Measurements from ENCODE around the gene SNUPN.
"Not testable (repeated sequence)": the region's sequence is repeated elsewhere in the genome, so short reads cannot be mapped to it uniquely, and the experiment has no call there.

The SNUPN gene

GRCh38 chr15:75573648-75574384, 51.7 kb downstream of the SNUPN start:
- peaks cover 4 to 8% of the 10 kb centered on the region in 2 donors for H3K4me1 ChIP-seq (ENCODE audit: control insufficient read depth in 1 of 2, insufficient read depth in 2 of 2, low read length in 2 of 2)
- no peak overlapping the region for H3K4me3 ChIP-seq (ENCODE audit: low read depth in 1 of 2, low read length in 2 of 2)
- H3K36me3 ChIP-seq (ENCODE audit: control insufficient read depth in 1 of 2, insufficient read depth in 2 of 2, low read length in 2 of 2): no peaks in the 10 kb centered on the region
- no peaks in the 10 kb centered on the region for H3K27me3 ChIP-seq (ENCODE audit: low read depth, low read length)
- H3K9me3 ChIP-seq (ENCODE audit: control insufficient read depth in 1 of 2, low read length in 2 of 2): no peaks in the 10 kb centered on the region
- no peak overlapping the region for H3K27ac ChIP-seq (ENCODE audit: low read length)

- H3K36me3 ChIP-seq (ENCODE audit: control insufficient read depth in 1 of 2, insufficient read depth in 2 of 2, low read length in 2 of 2): no peaks in the 10 kb centered on the region
- H3K4me3 ChIP-seq (ENCODE audit: low read depth in 1 of 2, low read length in 2 of 2): no peak overlapping the region
- no peaks in the 10 kb centered on the region for H3K4me1 ChIP-seq (ENCODE audit: control insufficient read depth in 1 of 2, insufficient read depth in 2 of 2, low read length in 2 of 2)
- H3K27ac ChIP-seq (ENCODE audit: low read length): no peak overlapping the region
- no peaks in the 10 kb centered on the region for H3K9me3 ChIP-seq (ENCODE audit: control insufficient read depth in 1 of 2, low read length in 2 of 2)
- no peaks in the 10 kb centered on the region for H3K27me3 ChIP-seq (ENCODE audit: low read depth, low read length)
These were observed 55.2 kb downstream of the SNUPN start for GRCh38 chr15:75570126-75570845.

- Histone ChIP-seq H3K27ac (ENCODE audit: low read length) (no peak overlapping the region), H3K36me3 (ENCODE audit: control insufficient read depth in 1 of 2, insufficient read depth in 2 of 2, low read length in 2 of 2) (no peaks in the 10 kb centered on the region), H3K9me3 (ENCODE audit: control insufficient read depth in 1 of 2, low read length in 2 of 2) (no peaks in the 10 kb centered on the region), H3K4me1 (ENCODE audit: control insufficient read depth in 1 of 2, insufficient read depth in 2 of 2, low read length in 2 of 2) (no peaks in the 10 kb centered on the region), H3K4me3 (ENCODE audit: low read depth in 1 of 2, low read length in 2 of 2) (no peak overlapping the region), H3K27me3 (ENCODE audit: low read depth, low read length) (no peaks in the 10 kb centered on the region)
These were observed 60.2 kb downstream of the SNUPN start for GRCh38 chr15:75565062-75565970.

- Histone ChIP-seq H3K4me1 (ENCODE audit: control insufficient read depth in 1 of 2, insufficient read depth in 2 of 2, low read length in 2 of 2) (no peaks in the 10 kb centered on the region), H3K36me3 (ENCODE audit: control insufficient read depth in 1 of 2, insufficient read depth in 2 of 2, low read length in 2 of 2) (no peaks in the 10 kb centered on the region), H3K4me3 (ENCODE audit: low read depth in 1 of 2, low read length in 2 of 2) (no peak overlapping the region), H3K9me3 (ENCODE audit: control insufficient read depth in 1 of 2, low read length in 2 of 2) (no peaks in the 10 kb centered on the region), H3K27ac (ENCODE audit: low read length) (no peak overlapping the region), H3K27me3 (ENCODE audit: low read depth, low read length) (no peaks in the 10 kb centered on the region)
These were observed 63.6 kb downstream of the SNUPN start for GRCh38 chr15:75561888-75562287.

GRCh38 chr15:75559360-75559759, 66.2 kb downstream of the SNUPN start:
- H3K27ac ChIP-seq (ENCODE audit: low read length); H3K4me3 ChIP-seq (ENCODE audit: low read depth in 1 of 2, low read length in 2 of 2); H3K27me3 ChIP-seq (ENCODE audit: low read depth, low read length); H3K36me3 ChIP-seq (ENCODE audit: control insufficient read depth in 1 of 2, insufficient read depth in 2 of 2, low read length in 2 of 2); H3K9me3 ChIP-seq (ENCODE audit: control insufficient read depth in 1 of 2, low read length in 2 of 2); H3K4me1 ChIP-seq (ENCODE audit: control insufficient read depth in 1 of 2, insufficient read depth in 2 of 2, low read length in 2 of 2): not testable (repeated sequence)

- H3K27ac ChIP-seq (ENCODE audit: low read length); H3K36me3 ChIP-seq (ENCODE audit: control insufficient read depth in 1 of 2, insufficient read depth in 2 of 2, low read length in 2 of 2); H3K27me3 ChIP-seq (ENCODE audit: low read depth, low read length); H3K4me3 ChIP-seq (ENCODE audit: low read depth in 1 of 2, low read length in 2 of 2); H3K9me3 ChIP-seq (ENCODE audit: control insufficient read depth in 1 of 2, low read length in 2 of 2); H3K4me1 ChIP-seq (ENCODE audit: control insufficient read depth in 1 of 2, insufficient read depth in 2 of 2, low read length in 2 of 2): not testable (repeated sequence)
These were observed 66.6 kb downstream of the SNUPN start for GRCh38 chr15:75558955-75559354.

- Histone ChIP-seq H3K27ac (ENCODE audit: low read length) (no peak overlapping the region), H3K36me3 (ENCODE audit: control insufficient read depth in 1 of 2, insufficient read depth in 2 of 2, low read length in 2 of 2) (no peaks in the 10 kb centered on the region), H3K9me3 (ENCODE audit: control insufficient read depth in 1 of 2, low read length in 2 of 2) (no peaks in the 10 kb centered on the region), H3K27me3 (ENCODE audit: low read depth, low read length) (no peaks in the 10 kb centered on the region), H3K4me1 (ENCODE audit: control insufficient read depth in 1 of 2, insufficient read depth in 2 of 2, low read length in 2 of 2) (peaks cover 0 to 5% of the 10 kb centered on the region in 2 donors), H3K4me3 (ENCODE audit: low read depth in 1 of 2, low read length in 2 of 2) (no peak overlapping the region)
These were observed 70.8 kb downstream of the SNUPN start for GRCh38 chr15:75554717-75555116.

- peaks cover 0 to 5% of the 10 kb centered on the region in 2 donors for H3K4me1 ChIP-seq (ENCODE audit: control insufficient read depth in 1 of 2, insufficient read depth in 2 of 2, low read length in 2 of 2)
- H3K27ac ChIP-seq (ENCODE audit: low read length): no peak overlapping the region
- no peaks in the 10 kb centered on the region for H3K36me3 ChIP-seq (ENCODE audit: control insufficient read depth in 1 of 2, insufficient read depth in 2 of 2, low read length in 2 of 2)
- no peak overlapping the region for H3K4me3 ChIP-seq (ENCODE audit: low read depth in 1 of 2, low read length in 2 of 2)
- no peaks in the 10 kb centered on the region for H3K27me3 ChIP-seq (ENCODE audit: low read depth, low read length)
- H3K9me3 ChIP-seq (ENCODE audit: control insufficient read depth in 1 of 2, low read length in 2 of 2): no peaks in the 10 kb centered on the region
These were observed 71.9 kb downstream of the SNUPN start for GRCh38 chr15:75553659-75554058.

GRCh38 chr15:75551091-75551490, 74.4 kb downstream of the SNUPN start:
- Histone ChIP-seq H3K4me3 (ENCODE audit: low read depth in 1 of 2, low read length in 2 of 2) (no peak overlapping the region), H3K4me1 (ENCODE audit: control insufficient read depth in 1 of 2, insufficient read depth in 2 of 2, low read length in 2 of 2) (peaks cover 0 to 5% of the 10 kb centered on the region in 2 donors), H3K36me3 (ENCODE audit: control insufficient read depth in 1 of 2, insufficient read depth in 2 of 2, low read length in 2 of 2) (no peaks in the 10 kb centered on the region), H3K27me3 (ENCODE audit: low read depth, low read length) (no peaks in the 10 kb centered on the region), H3K27ac (ENCODE audit: low read length) (no peak overlapping the region), H3K9me3 (ENCODE audit: control insufficient read depth in 1 of 2, low read length in 2 of 2) (no peaks in the 10 kb centered on the region)
